Colonic mucosa (tissue), 4 donors: ENCODE measurements around the gene SLIT1. TPM values are rescaled to one million over a fixed set of nuclear protein-coding genes. Genes with fewer than 3 reads are reported as not detected.

Experiments
- DNase-seq: peaks from one replicate; pipeline ENCODE4 v3.0.0-alpha.2; 2020
- H3K27ac ChIP-seq: fragments of 200-600 bp; one replicate; pipeline ENCODE4 v1.8.0; 2021
- H3K27me3 ChIP-seq: fragments of 200-600 bp; one replicate; pipeline ENCODE4 v1.8.0; 2021
- H3K36me3 ChIP-seq: fragments of 200-600 bp; one replicate; pipeline ENCODE4 v1.8.0; 2021
- H3K4me1 ChIP-seq: fragments of 200-600 bp; one replicate; pipeline ENCODE4 v1.8.0; 2021; ENCODE audit warnings: mild to moderate bottlenecking
- H3K4me3 ChIP-seq: fragments of 200-600 bp; one replicate; pipeline ENCODE4 v1.8.0; 2021
- H3K9ac ChIP-seq, 2 donors: one replicate each; pipeline ENCODE4 v1.7.0; 2013; ENCODE audit warnings: control low read depth in 2 of 2, low read depth in 2 of 2, low read length in 2 of 2
- H3K9me3 ChIP-seq: fragments of 200-600 bp; one replicate; pipeline ENCODE4 v1.8.0; 2021
- CTCF ChIP-seq: fragments of 200-600 bp; IDR thresholded peaks from one replicate; pipeline ENCODE4 v1.8.0; 2022; ENCODE audit warnings: antibody characterized with exemption, mild to moderate bottlenecking
- intact Hi-C: fragments of 100-400 bp; cut with DNase I; formaldehyde crosslinking; loops from one replicate; pipeline ENCODE4 v1.14.1; 2022
- total RNA-seq, 2 donors: library from RNA; stranded (reverse); fragmentation: NEBNext Ultra II Directional in 1 of 2; extraction: Animal tissue kit (Norgen Biotek cat#: 25700) in 1 of 2; gene quantifications; one replicate each; pipeline ENCODE4 v1.2.1, GENCODE V29; 2021
- donor health status: healthy.
- donor health status: DM: no; HTN: no; CAD: no.
- donor health status: DM: no; HTN: no; CAD: no.

Gene SLIT1
- total RNA-seq, 2 donors from 2014 or later: 0.17 to 0.24 TPM

GRCh38 chr10:97063983-97064837, 121.5 kb downstream of the SLIT1 start:
- Histone ChIP-seq H3K4me1 (no peaks in the 10 kb centered on the region), H3K9me3 (no peaks in the 10 kb centered on the region), H3K9ac (no peak overlapping the region), H3K27me3 (no peaks in the 10 kb centered on the region), H3K27ac (no peak overlapping the region), H3K4me3 (no peak overlapping the region), H3K36me3 (no peaks in the 10 kb centered on the region)
- TF ChIP-seq CTCF: no peak
- intact Hi-C loops: no loop called here
- DNase-seq: no peak

DNA sequence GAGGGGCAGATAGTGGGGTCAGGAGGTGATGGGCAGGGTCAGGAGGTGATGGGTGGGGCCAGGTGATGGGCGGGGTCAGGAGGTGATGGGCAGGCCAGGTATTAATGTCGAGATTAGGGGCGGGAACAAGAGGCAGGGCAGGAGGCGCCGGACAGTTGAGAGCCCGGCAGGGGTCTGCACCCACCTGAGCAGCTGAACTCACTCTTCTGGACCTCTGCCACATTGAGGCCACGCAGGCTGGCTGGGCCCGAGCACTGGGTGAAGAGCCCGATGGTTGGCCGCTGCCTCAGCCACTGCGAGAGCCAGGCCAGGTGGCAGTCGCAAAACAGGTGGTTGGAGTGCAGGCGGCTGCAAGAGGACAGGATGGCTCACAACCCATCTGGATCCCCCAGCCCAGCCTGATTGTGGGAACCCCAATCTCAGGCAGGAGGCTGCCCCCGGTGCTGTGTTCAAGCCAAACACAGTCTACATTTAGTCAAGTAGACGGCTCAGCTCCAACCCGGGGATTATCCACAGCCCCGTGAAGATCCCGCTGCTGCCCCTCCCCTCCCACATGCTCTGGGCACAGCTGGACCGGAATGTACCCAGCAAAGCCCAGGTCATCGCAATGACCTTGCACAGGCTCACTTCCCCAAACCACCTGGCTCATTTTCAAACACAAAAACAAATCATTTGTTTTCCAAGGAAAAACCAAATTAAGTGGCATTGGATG, 122.3 kb downstream of the SLIT1 start:
- Histone ChIP-seq H3K27me3 (no peaks in the 10 kb centered on the region), H3K9me3 (no peaks in the 10 kb centered on the region), H3K4me3 (no peak overlapping the region), H3K27ac (no peak overlapping the region), H3K4me1 (no peaks in the 10 kb centered on the region), H3K9ac (no peak overlapping the region), H3K36me3 (no peaks in the 10 kb centered on the region)
- intact Hi-C loops: no loop called here
- TF ChIP-seq CTCF: no peak
- no peak for DNase-seq

- Histone ChIP-seq H3K27me3 (no peaks in the 10 kb centered on the region), H3K9me3 (no peaks in the 10 kb centered on the region), H3K9ac (no peak overlapping the region), H3K4me3 (no peak overlapping the region), H3K27ac (no peak overlapping the region), H3K4me1 (no peaks in the 10 kb centered on the region), H3K36me3 (no peaks in the 10 kb centered on the region)
- no peak for DNase-seq
- no peak for TF ChIP-seq CTCF
- intact Hi-C loops: no loop called here
Observed at GRCh38 chr10:97062456-97062855, 123.3 kb downstream of the SLIT1 start.

GRCh38 chr10:97062046-97062445, 123.7 kb downstream of the SLIT1 start:
- no peaks in the 10 kb centered on the region for H3K36me3 ChIP-seq
- H3K27ac ChIP-seq: no peak overlapping the region
- intact Hi-C loops: no loop called here
- no peaks in the 10 kb centered on the region for H3K27me3 ChIP-seq
- H3K4me3 ChIP-seq: no peak overlapping the region
- no peak overlapping the region for H3K9ac ChIP-seq
- no peaks in the 10 kb centered on the region for H3K9me3 ChIP-seq
- TF ChIP-seq CTCF: no peak
- H3K4me1 ChIP-seq: no peaks in the 10 kb centered on the region
- DNase-seq: no peak

DNA sequence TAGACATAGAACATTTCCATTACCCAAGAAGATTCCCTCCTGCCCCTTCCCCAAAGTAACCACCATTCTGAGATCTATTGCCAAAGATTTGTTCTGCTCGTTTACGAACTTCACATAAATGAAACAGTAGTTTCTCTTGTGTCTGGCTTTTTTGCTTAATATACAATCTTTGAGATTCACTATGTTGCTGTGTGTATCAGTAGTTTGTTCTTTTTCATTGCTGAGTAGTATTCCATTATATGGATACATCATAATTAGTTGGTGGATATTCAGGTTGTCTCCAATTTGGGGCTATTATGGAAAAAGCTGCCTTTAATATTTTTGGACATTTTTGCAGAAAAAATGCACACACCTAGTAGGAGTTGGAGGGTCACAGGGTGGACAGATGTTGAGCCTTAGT, 124.3 kb downstream of the SLIT1 start:
- DNase-seq: no peak
- H3K36me3 ChIP-seq: no peaks in the 10 kb centered on the region
- no peaks in the 10 kb centered on the region for H3K9me3 ChIP-seq
- no peak for TF ChIP-seq CTCF
- no peaks in the 10 kb centered on the region for H3K27me3 ChIP-seq
- no peak overlapping the region for H3K4me3 ChIP-seq
- no peak overlapping the region for H3K9ac ChIP-seq
- H3K4me1 ChIP-seq: no peaks in the 10 kb centered on the region
- intact Hi-C loops: no loop called here
- H3K27ac ChIP-seq: no peak overlapping the region
